ENCODE data around the gene RGS7.
A peak's percentile ranks its signal among the peaks of the same experiment; 100 is the strongest.
"Not testable (repeated sequence)": the region's sequence is repeated elsewhere in the genome, so short reads cannot be mapped to it uniquely, and the experiment has no call there.

Gene RGS7

GRCh38 chr1:240758296-240758695 is 598.7 kb downstream of the RGS7 start:
- no peak for TF ChIP-seq CTCF (IDR thresholded peaks at IDR 0.05; ENCODE audit: low read depth, low read length)
- no peak for DNase-seq (ENCODE audit: extremely low read depth, low read depth)

GRCh38 chr1:240747907-240748306 is 609.1 kb downstream of the RGS7 start:
- no peak for DNase-seq (ENCODE audit: extremely low read depth, low read depth)
- TF ChIP-seq CTCF (IDR thresholded peaks at IDR 0.05; ENCODE audit: low read depth, low read length) = no peak

GRCh38 chr1:240743705-240744104 is 613.3 kb downstream of the RGS7 start:
- TF ChIP-seq CTCF (IDR thresholded peaks at IDR 0.05; ENCODE audit: low read depth, low read length) = no peak
- DNase-seq (ENCODE audit: extremely low read depth, low read depth) = no peak

GRCh38 chr1:240739754-240740153 is 617.3 kb downstream of the RGS7 start:
- no peak for DNase-seq (ENCODE audit: extremely low read depth, low read depth)
- no peak for TF ChIP-seq CTCF (IDR thresholded peaks at IDR 0.05; ENCODE audit: low read depth, low read length)

GRCh38 chr1:240739139-240739538 is 617.9 kb downstream of the RGS7 start:
- TF ChIP-seq CTCF (IDR thresholded peaks at IDR 0.05; ENCODE audit: low read depth, low read length) = no peak

GRCh38 chr1:240737766-240738265 is 619.2 kb downstream of the RGS7 start:
- no peak for TF ChIP-seq CTCF (IDR thresholded peaks at IDR 0.05; ENCODE audit: low read depth, low read length)
- DNase-seq (ENCODE audit: extremely low read depth, low read depth) = no peak

More at GRCh38 chr1:240739139-240739538, 617.9 kb downstream of the RGS7 start:
- no peak for DNase-seq (ENCODE audit: extremely low read depth, low read depth)

GRCh38 chr1:240737298-240737697 is 619.7 kb downstream of the RGS7 start:
- peak; percentile 61 for DNase-seq (ENCODE audit: extremely low read depth, low read depth)
- no peak for TF ChIP-seq CTCF (IDR thresholded peaks at IDR 0.05; ENCODE audit: low read depth, low read length)

GRCh38 chr1:240734705-240735104 is 622.3 kb downstream of the RGS7 start:
- DNase-seq (ENCODE audit: extremely low read depth, low read depth) = not testable (repeated sequence)
